ENCODE measurements around the gene TNFRSF9. TPM values are rescaled to one million over a fixed set of nuclear protein-coding genes. Genes with fewer than 3 reads are reported as not detected.

Gene TNFRSF9
- total RNA-seq, 1 donor from 2014 or later: not detected

GRCh38 chr1:7873801-7874795, 66.5 kb downstream of the TNFRSF9 start:
- TF ChIP-seq CTCF (IDR thresholded peaks at IDR 0.05): no peak
- Histone ChIP-seq H3K27ac (no peak overlapping the region), H3K27me3 (no peaks in the 10 kb centered on the region), H3K4me3 (no peak overlapping the region), H3K4me1 (no peaks in the 10 kb centered on the region), H3K36me3 (no peaks in the 10 kb centered on the region), H3K9me3 (peaks cover 0 to 8% of the 10 kb centered on the region in 2 donors)
- intact Hi-C loops (cut with DNase I): no loop called here
- DNase-seq (ENCODE audit: low spot score in 2 of 2): no peak

- Histone ChIP-seq H3K9me3 (no peaks in the 10 kb centered on the region), H3K4me1 (no peaks in the 10 kb centered on the region), H3K27ac (no peak overlapping the region), H3K27me3 (no peaks in the 10 kb centered on the region), H3K36me3 (no peaks in the 10 kb centered on the region), H3K4me3 (no peak overlapping the region)
- intact Hi-C loops (cut with DNase I): no loop called here
- no peak for TF ChIP-seq CTCF (IDR thresholded peaks at IDR 0.05)
- DNase-seq (ENCODE audit: low spot score in 2 of 2): no peak
These were observed 69.5 kb downstream of the TNFRSF9 start for GRCh38 chr1:7871136-7871535.

- TF ChIP-seq CTCF (IDR thresholded peaks at IDR 0.05): no peak
- H3K27me3 ChIP-seq: no peaks in the 10 kb centered on the region
- no peak for DNase-seq (ENCODE audit: low spot score in 2 of 2)
These were observed 71.3 kb downstream of the TNFRSF9 start for GRCh38 chr1:7869136-7869920.

GRCh38 chr1:7868070-7868780, 72.4 kb downstream of the TNFRSF9 start:
- Histone ChIP-seq H3K36me3 (no peaks in the 10 kb centered on the region), H3K4me1 (no peaks in the 10 kb centered on the region), H3K9me3 (no peaks in the 10 kb centered on the region), H3K4me3 (no peak overlapping the region), H3K27ac (no peak overlapping the region), H3K27me3 (no peaks in the 10 kb centered on the region)
- intact Hi-C loops (cut with DNase I): no loop called here
- DNase-seq (ENCODE audit: low spot score in 2 of 2): no peak
- TF ChIP-seq CTCF (IDR thresholded peaks at IDR 0.05): no peak

More at GRCh38 chr1:7869136-7869920, 71.3 kb downstream of the TNFRSF9 start:
- Histone ChIP-seq H3K4me1 (no peaks in the 10 kb centered on the region), H3K36me3 (no peaks in the 10 kb centered on the region), H3K27ac (no peak overlapping the region), H3K9me3 (no peaks in the 10 kb centered on the region), H3K4me3 (no peak overlapping the region)
- intact Hi-C loops (cut with DNase I): no loop called here

GRCh38 chr1:7865978-7866377, 74.7 kb downstream of the TNFRSF9 start:
- H3K4me3 ChIP-seq: no peak overlapping the region
- no peak for TF ChIP-seq CTCF (IDR thresholded peaks at IDR 0.05)
- DNase-seq (ENCODE audit: low spot score in 2 of 2): no peak
- no peak overlapping the region for H3K27ac ChIP-seq
- H3K36me3 ChIP-seq: no peaks in the 10 kb centered on the region
- intact Hi-C loops (cut with DNase I): no loop called here
- no peaks in the 10 kb centered on the region for H3K9me3 ChIP-seq
- no peaks in the 10 kb centered on the region for H3K4me1 ChIP-seq
- no peaks in the 10 kb centered on the region for H3K27me3 ChIP-seq
